CD4-positive, alpha-beta T cell treated with Interferon gamma for 1 hour (primary cell): ENCODE measurements around the gene COL9A3.

ENCODE experiments used
- DNase-seq: peaks from one replicate; pipeline ENCODE4 v3.0.0-alpha.2; 2020

Gene COL9A3

GRCh38 chr20:62860391-62860923, 43.6 kb downstream of the COL9A3 start:
- DNase-seq, result no peak

DNA sequence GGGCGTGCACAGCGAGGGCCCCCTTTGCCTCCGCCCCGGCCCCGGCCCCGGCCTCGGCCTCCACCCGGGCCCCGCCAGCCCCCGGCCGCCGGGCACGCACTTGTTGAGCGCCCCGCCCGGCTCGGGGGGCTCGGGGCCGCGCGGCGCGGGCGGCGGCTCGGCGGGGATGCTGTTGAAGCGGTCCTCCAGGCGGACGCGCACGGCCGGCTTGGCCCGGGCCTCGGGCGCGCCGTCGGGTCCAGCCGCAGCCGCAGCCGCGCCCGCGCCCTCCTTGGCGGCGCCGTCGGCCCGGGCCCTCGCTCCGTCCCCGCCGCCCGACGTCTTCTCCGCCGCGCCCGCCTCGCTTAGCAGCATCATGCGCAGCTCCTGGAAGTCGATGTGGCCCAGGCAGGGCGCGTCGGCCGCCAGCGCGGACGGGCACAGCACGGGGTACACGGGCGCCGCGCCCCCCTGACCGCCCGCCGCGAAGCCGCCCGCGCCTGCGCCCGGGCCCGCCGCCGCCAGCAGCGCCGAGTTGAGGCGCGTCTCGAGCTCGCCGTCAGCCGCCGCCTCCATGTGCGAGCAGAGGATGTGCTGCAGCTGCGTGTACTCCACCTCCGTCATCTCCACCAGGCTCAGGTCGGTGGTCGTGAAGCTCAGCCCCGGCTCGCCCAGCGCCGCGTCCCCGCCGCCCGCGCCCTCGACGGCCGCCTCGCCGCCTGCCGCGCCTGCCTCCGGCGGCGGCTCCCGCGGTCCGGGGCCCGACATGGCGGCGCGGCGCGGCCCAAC, 44.3 kb downstream of the COL9A3 start:
- peak; percentile 48 for DNase-seq

DNA sequence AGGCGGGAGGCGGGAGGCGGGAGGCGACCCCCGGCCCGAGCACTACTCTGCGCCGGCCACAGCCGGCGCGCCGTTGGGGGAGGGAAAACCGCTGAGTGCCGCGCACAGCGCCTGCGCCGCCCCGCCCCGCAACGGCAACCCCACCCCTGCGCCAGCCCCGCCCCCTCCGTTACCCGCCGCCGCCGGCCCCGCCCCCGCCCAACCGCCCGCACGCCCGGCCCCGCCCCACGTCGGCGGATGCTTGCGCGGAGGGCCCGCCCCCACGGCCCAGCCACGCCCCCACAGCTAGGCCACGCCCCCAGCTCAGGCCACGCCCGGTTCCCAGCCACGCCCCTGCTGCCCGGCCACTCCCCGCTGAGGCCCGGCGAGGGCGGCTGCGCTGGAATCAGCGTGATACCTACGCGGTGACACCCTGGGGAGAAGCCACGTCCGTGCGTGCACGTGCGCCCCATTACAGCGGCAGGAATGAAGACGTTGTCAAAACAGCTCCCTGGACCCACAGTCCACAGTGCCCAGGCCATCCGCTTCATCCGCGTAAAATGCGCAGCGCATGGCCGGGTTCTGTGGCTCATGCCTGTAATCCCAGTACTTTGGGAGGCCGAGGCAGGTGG, 45.0 kb downstream of the COL9A3 start, which contains the start of gene TCFL5:
Gene TCFL5, minus strand, starts transcription at position 97 of the 611 bp plus-strand sequence. CDS start 152 bp downstream, outside the sequence.
- peak; percentile 87 for DNase-seq

DNA sequence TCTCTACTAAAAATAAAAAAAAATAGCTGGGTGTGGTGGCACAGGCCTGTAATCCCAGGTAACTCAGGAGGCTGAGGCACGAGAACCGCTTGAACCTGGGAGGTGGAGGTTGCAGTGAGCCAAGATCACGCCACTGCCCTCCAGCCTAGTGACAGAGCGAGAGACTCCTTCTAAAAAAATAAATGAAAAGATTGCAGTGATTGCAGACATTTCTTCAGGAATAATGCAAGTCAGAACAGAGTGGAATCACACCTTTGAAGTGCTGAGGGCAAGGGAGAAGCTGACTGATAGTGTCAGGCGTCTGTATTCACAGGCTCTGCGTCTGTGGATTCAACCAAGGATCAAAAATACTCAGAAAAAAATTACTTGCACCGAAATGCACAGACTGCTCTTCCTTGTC, 47.4 kb downstream of the COL9A3 start:
- DNase-seq, result no peak

DNA sequence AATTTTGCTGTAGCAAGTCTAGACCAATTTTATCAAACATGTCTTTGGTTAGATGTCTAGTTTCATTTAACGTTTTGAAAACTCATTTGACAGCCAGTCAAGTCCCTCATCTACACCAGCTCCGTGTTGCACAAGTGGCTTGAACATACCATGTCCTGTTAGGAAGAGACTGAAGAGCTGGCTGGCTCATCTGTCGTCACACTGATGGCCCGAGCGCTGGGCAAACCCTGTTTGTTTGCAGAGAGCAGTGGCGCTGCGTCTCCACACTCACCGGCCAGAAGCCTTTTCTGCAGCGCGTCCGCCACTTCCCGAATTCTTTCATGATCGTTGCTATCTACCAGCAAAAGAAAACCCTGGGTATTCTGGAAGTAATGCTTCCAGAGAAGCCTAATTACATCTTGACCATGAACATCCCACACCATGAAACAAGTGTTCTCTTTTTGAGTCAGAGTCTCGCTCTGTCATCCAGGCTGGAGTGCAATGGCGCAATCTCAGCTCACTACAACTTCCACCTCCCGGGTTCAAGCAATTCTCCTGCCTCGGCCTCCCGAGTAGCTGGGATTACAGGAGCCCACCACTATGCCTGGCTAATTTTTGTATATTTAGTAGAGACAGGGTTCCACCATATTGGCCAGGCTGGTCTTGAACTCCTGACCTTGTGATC, 55.5 kb downstream of the COL9A3 start:
- DNase-seq, result no peak

DNA sequence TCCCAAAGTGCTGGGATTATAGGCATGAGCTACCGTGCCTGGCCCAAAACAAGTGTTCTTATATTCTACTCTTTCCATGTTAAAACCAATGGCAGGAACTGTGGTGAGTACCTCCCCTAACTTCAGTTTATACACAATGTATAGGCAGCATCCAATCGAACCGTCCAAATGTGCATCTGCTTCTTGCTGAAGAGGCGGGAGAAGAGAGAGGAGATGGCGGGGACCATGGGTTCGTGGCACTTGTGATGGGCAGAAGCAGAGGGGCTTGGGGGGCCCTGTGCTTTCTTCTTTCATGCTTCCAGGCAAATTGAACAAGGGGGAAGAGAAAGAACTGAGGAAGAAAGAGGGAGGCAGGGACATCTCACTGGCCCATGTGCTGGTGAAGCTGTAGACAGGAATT, 56.0 kb downstream of the COL9A3 start:
- DNase-seq, result no peak

GRCh38 chr20:62873280-62873679, 56.4 kb downstream of the COL9A3 start:
- no peak for DNase-seq

DNA sequence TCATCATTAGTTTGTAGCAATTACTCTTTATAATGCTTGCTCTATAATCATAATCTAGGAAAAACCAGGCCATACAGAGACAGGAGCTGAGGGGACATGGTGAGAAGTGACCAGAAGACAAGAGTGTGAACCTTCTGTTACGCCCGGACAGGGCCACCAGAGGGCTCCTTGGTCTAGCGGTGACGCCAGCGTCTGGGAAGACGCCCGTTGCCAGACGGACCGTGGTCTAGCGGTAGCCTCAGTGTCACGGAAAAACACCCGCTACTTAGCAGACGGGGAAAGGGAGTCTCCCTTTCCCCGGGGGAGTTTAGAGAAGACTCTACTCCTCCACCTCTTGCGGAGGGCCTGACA, 56.8 kb downstream of the COL9A3 start:
- peak; percentile 30 for DNase-seq

- DNase-seq, result no peak
Observed at GRCh38 chr20:62874964-62875344, 58.1 kb downstream of the COL9A3 start.

DNA sequence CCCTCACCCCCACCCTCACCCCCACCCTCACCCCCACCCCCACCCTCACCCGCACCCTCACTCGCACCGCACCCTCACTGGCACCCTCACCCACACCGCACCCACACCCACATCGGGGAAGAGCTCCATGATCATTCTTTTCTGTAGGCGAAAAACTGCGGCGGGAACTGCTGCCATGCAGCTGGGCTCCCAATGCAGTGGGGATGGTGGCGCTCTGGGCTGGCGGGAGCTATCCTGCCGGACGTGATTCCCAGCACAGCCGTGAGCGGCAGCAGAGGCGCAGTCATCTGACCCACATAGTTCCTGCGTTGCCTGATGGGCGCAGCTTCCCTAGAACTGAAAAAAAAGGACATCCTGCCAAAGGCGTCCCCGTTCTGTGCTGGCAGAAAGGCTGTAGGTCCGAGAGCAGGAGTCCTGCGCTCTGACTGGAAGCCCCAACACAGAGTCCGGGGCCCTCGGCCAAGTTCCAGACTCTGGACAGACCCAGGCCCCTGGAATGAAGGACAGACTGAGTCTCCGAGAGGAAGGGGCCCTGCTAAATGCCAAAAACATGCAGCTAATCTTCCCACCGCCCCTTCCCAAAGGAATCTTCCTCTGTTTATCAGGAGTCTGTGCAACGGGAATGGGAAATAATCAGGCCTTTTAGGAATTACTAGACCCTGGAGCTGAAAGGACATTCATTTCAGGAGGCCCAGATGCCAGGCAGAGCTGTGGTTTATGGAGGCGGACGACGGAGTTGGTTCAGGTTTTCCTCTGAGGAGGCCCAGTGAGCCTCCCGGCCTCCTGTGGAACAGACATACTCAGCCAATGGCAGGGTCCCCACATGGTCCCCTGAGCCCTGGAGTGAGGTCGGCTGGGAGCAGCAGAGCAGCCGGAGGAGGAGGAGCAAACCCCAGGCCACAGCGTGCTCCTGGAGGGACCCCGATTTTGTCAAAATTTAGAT, 58.8 kb downstream of the COL9A3 start:
- no peak for DNase-seq

- no peak for DNase-seq
Observed at GRCh38 chr20:62876501-62876901, 59.7 kb downstream of the COL9A3 start.

- DNase-seq, result no peak
Observed at GRCh38 chr20:62876902-62877816, 60.3 kb downstream of the COL9A3 start.

DNA sequence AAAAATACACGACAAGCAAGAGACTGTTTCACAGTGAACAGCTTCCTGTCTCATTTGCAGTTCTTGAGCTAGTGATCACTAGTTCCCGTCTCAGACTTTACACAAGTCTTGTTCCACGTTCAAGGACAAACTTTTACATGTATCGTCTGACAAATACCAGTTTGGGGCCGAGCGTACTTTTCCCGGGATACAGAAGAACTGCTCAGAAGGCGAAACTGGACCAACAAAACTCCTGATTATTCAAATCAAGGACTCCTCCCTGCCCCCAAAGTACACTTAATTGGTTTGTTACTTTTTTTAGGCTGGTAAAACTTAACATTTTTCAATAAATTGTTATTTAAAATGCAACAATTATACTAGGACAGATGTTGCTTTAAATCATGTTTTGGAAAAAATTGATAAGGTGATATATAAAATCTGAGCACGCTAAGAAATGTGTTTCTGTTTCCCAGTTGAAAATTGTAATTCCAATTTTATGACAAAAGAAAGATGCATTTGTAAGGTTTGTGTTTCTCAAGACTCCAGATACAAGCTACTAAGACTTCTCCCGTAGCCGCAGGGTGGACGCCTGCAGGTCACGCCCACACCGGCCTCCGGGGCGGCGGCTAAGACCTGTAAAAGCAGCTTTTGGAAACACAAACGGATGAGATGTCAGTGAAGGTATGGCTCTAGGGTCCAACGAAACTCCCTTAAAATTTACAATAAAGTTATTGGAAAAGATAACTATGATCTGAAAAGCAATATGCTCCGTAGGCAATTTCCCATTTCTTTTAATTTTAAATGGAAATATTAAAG, 61.6 kb downstream of the COL9A3 start:
- no peak for DNase-seq

GRCh38 chr20:62879275-62880146, 62.7 kb downstream of the COL9A3 start:
- DNase-seq, result no peak

DNA sequence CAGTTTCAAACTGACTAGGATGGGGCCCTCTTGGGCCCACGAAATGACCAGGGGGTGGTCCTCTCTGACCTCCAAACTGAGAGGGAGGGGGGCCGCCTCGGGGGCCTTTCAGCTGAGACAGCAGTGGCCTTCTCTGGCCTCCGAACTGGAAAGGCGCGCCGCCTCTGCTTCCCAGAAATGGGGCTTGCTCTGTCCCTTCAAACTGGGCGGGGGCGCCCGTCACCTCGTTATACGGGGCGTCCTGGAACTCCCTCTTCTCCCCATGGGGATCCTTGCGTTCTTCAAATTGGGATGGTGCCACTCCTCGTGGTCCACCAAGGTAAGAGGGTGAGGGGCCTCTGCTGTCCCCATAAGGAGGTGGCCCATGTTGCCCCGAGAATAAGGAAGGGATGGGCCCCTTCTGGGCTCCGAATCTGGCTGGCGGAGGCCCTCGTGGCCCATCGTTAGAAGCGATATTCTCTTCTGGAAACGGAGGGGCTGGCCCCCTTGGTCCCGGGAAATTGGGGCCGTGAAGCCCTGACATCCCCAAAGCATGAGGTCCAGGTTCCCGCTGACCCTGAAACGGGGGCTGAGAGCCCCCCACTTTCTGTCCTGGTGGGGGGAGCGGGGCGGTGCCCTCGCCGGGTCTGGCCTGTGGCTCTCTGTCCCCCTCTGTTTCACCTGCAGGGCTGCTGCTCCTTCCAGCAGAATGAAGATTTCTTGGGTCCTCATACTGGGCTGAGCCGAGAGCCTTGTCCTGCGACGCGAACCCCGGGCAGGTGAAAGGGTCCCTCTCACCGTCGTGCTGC, 63.5 kb downstream of the COL9A3 start:
- DNase-seq, result no peak

- no peak for DNase-seq
Observed at GRCh38 chr20:62880935-62881661, 64.2 kb downstream of the COL9A3 start.

DNA sequence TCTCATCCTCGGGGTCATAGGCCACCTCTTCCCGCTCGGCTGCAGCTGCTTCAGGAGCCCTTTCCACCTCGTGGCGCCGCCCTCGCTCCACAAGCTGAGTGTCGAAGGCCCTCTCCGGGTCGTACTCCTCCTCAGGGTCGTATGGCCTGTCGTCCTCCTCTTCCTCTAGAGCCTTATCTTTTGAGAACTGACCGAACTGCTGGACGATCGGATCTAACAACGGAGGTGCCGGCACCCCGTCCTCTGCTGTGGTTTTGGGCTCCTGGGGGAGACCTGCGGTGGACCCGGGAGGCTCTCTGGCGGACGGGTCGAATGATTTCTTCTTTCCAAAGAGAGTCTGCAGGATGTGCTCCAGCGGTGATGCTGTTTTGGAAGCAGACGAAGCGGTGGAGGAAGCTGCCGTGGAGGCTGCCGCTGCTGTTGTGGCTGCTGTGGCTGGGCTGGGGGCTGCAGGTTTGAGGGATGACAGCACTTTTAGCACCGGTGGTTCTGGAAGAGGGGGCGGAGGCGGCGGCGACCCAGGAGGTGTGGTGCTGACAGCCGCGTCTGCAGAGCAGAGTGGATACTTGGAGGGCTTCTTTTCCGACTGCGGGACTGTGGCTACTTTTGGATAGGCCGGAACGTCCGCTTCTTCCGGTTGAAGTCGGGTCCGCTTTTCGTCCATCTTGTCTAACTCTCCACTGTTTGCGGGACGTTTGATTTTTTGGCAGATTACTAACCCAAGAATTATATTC, 65.0 kb downstream of the COL9A3 start:
- no peak for DNase-seq
